HTR-8/SVneo (cell line): ENCODE data around the gene ILK.

Source experiments
- DNase-seq: peaks from one replicate; pipeline ENCODE4 v3.0.0; 2011; ENCODE audit warnings: low spot score, mixed read lengths; ENCODE audit not compliant: insufficient read length
- FAIRE-seq: peaks from 2 replicates; lab custom pipeline; 2011; peaks lifted over from hg19 to GRCh38; lab: Jason Lieb, UNC

ILK gene

DNA sequence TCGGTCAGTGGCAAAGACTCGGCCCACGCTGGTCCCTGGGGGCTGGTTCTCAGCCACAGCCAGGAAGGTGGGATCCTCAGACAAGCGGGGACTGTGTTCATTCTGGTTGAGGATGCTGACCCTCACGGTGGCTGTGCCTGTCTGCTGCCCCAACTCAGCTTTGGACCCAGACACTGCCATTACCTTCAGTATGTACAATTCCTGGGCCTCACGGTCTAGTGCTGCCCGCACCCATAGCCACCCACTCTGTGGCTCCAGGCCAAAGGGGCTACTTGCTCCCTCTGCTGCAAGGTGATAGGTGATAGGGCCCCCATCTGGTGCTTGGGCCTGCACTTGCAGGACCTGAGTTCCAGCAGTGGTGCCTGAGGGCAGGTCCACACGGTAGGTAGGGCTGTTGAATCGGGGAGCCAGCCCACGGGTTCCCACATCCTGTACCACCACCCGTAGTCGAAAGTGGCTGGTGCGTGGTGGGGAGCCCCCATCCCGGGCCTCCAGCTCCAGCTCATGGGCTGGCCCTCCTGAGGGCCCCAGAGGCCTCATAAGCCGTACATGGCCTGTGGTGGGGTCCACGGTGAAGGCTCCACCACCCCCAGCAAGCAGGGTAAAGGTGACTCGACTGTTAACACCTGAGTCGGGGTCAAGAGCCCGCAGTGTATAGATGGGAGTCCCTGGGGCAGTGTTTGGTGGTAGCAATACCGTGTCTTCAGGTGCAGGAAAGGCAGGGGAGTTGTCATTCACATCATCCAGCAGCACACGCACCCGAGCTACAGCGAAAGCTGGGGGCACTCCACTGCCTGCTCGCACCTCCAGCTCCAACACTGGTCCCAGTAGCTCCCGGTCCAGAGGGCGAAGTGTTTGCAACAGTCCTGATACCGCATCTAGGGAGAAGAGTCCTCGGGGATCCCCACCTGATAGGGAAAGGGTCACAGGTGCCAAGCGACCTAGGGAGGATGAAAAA is 28.8 kb downstream of the ILK start:
- DNase-seq (no peak), FAIRE-seq (no peak)

- DNase-seq (no peak), FAIRE-seq (no peak)
These were observed 30.1 kb downstream of the ILK start for GRCh38 chr11:6633422-6634408.

GRCh38 chr11:6634534-6634933 is 31.0 kb downstream of the ILK start:
- DNase-seq (no peak), FAIRE-seq (no peak)

DNA sequence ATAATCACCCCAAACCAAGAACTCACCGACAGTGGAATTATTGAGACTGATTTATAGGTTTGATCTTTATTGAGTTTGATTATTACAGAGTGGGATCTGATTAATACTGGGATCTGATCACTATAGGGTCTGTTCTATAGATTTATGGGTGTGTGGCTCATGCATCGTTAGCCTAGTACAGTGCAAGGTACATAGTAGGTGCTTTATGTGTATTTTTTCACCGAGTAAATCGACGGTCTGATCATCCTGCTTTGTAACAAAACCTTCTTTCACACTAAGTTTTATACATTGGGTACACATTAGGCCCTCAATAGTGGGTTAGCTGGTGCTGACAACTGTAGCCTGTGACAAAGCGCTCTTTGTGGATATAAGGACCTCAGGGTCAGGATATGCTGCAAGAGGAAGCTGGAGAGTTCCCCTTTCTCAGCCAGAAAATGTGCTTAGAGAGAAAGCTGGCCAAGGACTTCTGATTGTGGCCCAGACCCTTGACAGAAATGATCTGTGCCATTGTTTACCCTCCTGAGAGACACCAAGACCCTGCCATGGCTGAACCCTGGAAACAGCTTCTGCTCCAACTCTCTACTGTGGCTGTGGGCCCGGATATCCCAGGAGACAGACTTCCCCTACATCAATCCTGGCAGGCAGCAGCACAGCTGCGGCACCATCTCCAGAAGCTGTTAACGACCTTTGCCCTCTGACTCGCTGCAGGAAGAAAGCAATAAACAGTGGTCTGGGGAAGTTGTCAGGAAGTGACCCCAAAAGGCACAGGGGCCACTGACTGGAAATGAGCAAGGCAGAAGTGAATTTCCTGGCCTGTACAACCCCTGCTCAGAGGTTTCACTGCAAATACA is 31.7 kb downstream of the ILK start:
- DNase-seq (peak; percentile 22), FAIRE-seq (no peak)

- FAIRE-seq (no peak), DNase-seq (no peak)
These were observed 32.9 kb downstream of the ILK start for GRCh38 chr11:6636480-6636879.

GRCh38 chr11:6637871-6638270 is 34.3 kb downstream of the ILK start:
- FAIRE-seq (no peak), DNase-seq (no peak)

DNA sequence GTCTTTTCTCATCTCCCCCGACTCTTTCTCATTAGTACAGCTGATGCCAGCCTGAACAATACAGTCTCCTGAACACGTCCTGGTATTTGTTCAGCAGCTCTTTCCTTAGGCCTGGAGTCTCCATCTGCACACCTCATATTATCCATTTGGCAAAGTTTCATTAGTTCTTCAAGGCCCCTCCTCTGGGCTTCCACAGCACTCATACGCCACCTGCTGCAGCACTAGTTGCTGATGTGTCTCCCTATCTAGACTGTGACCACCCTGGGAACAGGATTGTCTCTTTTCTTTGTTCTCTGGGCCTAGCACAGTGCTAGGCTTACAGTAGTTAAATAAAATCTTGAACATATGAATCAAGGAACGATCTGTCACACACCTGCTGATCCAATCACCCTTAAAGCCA is 34.9 kb downstream of the ILK start:
- FAIRE-seq: no peak
- no peak for DNase-seq

DNA sequence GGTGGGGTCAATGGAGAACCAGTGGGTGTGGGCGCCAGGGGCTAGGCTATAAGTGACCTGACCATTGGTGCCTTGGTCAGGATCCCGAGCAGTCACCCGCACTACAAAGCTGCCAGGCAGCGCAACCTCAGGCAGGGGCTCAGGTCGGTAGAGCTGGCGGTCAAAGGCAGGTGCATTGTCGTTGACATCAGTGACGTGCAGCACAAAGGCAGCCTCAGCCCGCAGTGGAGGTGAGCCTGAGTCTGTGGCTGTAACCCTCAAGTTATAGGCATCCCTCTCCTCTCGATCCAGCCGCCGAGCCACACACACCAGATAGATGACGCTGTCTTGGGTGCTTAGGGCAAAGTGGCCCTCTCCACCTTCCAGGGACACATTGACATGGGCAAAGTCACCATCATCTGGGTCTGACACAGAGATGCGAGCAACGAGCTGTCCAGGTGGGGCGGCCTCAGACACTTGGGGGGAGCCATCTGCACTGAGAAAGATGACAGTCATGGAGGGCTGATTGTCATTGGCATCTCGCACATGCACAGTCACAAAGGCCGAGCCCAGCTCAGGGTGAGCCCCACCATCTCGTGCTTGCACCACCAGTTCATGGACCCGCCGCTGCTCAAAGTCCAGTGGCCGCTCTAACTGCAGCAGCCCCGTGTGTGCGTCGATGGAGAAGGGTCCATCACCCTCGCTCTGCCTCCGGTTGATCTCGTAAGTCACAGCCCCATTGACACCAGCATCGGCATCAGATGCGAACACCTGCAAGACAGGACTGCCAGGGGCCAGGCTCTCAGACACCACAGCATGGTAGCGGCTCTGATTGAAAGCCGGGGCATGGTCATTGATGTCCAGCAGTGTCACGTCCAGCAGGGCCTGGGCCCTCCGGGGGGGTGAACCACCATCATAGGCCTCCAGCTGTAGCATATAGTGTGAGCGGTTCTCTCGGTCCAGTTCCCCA is 36.7 kb downstream of the ILK start:
- DNase-seq: no peak
- no peak for FAIRE-seq

GRCh38 chr11:6640985-6641701 is 37.6 kb downstream of the ILK start:
- FAIRE-seq: no peak

GRCh38 chr11:6642957-6643356 is 39.4 kb downstream of the ILK start:
- DNase-seq: no peak

More at GRCh38 chr11:6640985-6641701, 37.6 kb downstream of the ILK start:
- DNase-seq: no peak

GRCh38 chr11:6646071-6646470 is 42.5 kb downstream of the ILK start:
- DNase-seq (no peak), FAIRE-seq (peak; percentile 9)

More at GRCh38 chr11:6642957-6643356, 39.4 kb downstream of the ILK start:
- no peak for FAIRE-seq

- DNase-seq (no peak), FAIRE-seq (no peak)
These were observed 43.0 kb downstream of the ILK start for GRCh38 chr11:6646576-6646917.

GRCh38 chr11:6646918-6647679 is 43.5 kb downstream of the ILK start:
- no peak for FAIRE-seq
- DNase-seq: no peak

DNA sequence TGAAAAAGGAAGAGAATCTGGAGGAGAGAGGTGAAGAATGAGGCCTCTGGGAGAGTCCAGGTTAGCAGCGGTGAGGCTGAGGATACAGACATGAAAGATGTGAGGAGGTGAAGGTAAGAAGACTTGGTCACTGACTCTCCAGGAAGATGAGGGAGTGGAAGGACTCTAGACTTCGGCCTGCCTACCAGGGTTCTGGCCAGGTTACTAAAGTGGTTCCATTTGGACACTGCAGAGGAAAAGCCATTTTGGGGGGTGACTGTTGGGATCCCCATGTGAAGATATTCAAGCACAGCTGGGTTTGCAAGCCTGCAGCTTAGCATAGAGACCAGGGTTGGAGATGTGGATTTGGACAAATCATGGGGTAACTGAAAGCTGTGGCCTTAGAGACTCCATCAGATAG is 44.3 kb downstream of the ILK start:
- FAIRE-seq (no peak), DNase-seq (no peak)

- FAIRE-seq: no peak
- DNase-seq: no peak
These were observed 44.9 kb downstream of the ILK start for GRCh38 chr11:6648501-6648900.

DNA sequence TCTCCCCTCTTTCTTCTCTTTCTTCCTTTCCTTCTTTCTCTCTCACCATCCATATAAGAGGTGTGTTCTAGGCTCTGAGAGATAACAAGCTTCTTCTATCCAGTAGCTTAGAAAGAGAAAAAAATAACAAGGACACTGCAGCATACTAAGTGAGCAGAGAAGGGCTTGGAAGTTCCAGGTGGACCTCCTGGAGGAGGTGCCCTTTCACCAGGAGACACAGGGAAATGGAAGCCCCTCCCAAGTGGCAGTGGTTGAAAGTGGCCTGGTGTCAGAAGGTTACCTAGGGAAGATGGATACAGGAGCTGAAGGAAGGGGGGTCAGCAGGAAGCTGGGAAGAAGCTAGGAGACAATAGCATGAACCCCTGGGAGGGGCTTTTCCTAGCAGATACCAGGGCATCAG is 46.5 kb downstream of the ILK start:
- DNase-seq: no peak
- FAIRE-seq: no peak

DNA sequence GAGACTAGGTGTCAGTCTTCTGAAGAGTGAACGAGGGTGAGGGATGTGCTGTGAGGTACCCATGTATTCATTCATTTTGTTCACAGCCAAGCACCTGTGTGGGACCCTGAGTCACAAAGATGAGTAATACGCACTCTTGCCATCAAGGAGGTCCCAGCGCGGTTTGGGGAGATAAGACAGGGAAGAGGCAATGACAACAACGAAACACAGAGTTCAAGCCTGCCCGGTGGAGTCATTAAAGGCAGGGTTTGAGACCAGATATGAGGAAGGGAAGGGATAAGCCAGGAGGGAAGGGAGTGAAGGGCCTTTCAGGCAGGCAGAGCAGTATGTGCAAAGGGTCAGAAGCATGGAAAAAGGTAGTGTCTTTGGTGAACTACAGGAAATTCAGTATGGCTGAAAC is 47.4 kb downstream of the ILK start:
- no peak for FAIRE-seq

GRCh38 chr11:6652182-6652581 is 48.6 kb downstream of the ILK start:
- FAIRE-seq: no peak
- DNase-seq: no peak

More for the DNA sequence above, 47.4 kb downstream of the ILK start:
- DNase-seq: no peak
